HepG2 (cell line): Measurements from ENCODE around the gene RAPGEF5. TPM values are rescaled to one million over a fixed set of nuclear protein-coding genes. Genes with fewer than 3 reads are reported as not detected.

Source experiments
- ASH2L ChIP-seq: fragments of 300-600, 200-600 bp; sonication (generic); IDR thresholded peaks from 2 replicates; pipeline ENCODE4 v1.7.0; 2017; ENCODE audit warnings: low read depth, mild to moderate bottlenecking, moderate library complexity, mixed read lengths, low read length; ENCODE audit not compliant: insufficient read length
- CAMTA2 ChIP-seq: sonication (generic); formaldehyde crosslinking; IDR thresholded peaks from 2 replicates; pipeline ENCODE4 v1.4.0; 2020; ENCODE audit warnings: mild to moderate bottlenecking, missing genetic modification reagents, borderline replicate concordance
- CCAR2 ChIP-seq: fragments of 200-400 bp; formaldehyde crosslinking; optimal IDR thresholded peaks from 2 replicates; pipeline ENCODE3; 2018; ENCODE audit warnings: low read depth, mild to moderate bottlenecking, low read length, moderate library complexity
- CREM ChIP-seq, 2 experiments: sonication (generic) in 1 of 2; formaldehyde crosslinking in 1 of 2; IDR thresholded peaks; 2 replicates each; pipeline versions ENCODE4 v1.4.0 to v1.6.1; 2016 to 2020; ENCODE audit warnings: antibody characterized with exemption in 1 of 2, mild to moderate bottlenecking in 1 of 2, missing genetic modification reagents in 1 of 2
- CTCF ChIP-seq: sonication (generic); formaldehyde crosslinking; IDR thresholded peaks from 2 replicates; pipeline ENCODE4 v1.5.0; 2020; ENCODE audit warnings: mild to moderate bottlenecking, missing genetic modification reagents, moderate library complexity
- FOXA1 ChIP-seq, 2 experiments: fragments of 450-650 bp in 1 of 2; sonication (generic) in 1 of 2; formaldehyde crosslinking in 1 of 2; IDR thresholded peaks; 2 replicates each; pipeline versions ENCODE4 v1.4.0 to v1.6.1; 2016 to 2020; ENCODE audit warnings: missing genetic modification reagents in 1 of 2
- FOXJ3 ChIP-seq: sonication (generic); formaldehyde crosslinking; IDR thresholded peaks from 2 replicates; pipeline ENCODE4 v1.4.0; 2020; ENCODE audit warnings: missing genetic modification reagents, mild to moderate bottlenecking, borderline replicate concordance
- HMGA1 ChIP-seq: sonication (generic); formaldehyde crosslinking; conservative IDR thresholded peaks from 2 replicates; pipeline ENCODE4 v1.4.0; 2020; ENCODE audit warnings: missing genetic modification reagents
- KMT2B ChIP-seq: IDR thresholded peaks from 2 replicates; pipeline ENCODE4 v1.6.1; 2016; ENCODE audit warnings: missing genetic modification reagents, missing compliant biosample characterization
- MTERF4 ChIP-seq: sonication (generic); formaldehyde crosslinking; IDR thresholded peaks from 2 replicates; pipeline ENCODE4 v1.8.0; 2023; ENCODE audit warnings: mild to moderate bottlenecking, missing genetic modification reagents
- PAF1 ChIP-seq: IDR thresholded peaks from 2 replicates; pipeline ENCODE4 v1.6.1; 2016; ENCODE audit warnings: missing genetic modification reagents, missing compliant biosample characterization
- SAP130 ChIP-seq: IDR thresholded peaks from 2 replicates; pipeline ENCODE4 v1.6.1; 2016; ENCODE audit warnings: low read depth
- SIN3A ChIP-seq: IDR thresholded peaks from 2 replicates; pipeline ENCODE4 v1.6.1; 2011; ENCODE audit warnings: low read depth, mild to moderate bottlenecking, control low read depth, low read length, borderline replicate concordance
- SMC3 ChIP-seq: IDR thresholded peaks from 2 replicates; pipeline ENCODE4 v1.6.1; 2011; ENCODE audit warnings: low read length, improper control_type of control experiment
- SNAI1 ChIP-seq: sonication (generic); formaldehyde crosslinking; IDR thresholded peaks from 2 replicates; pipeline ENCODE4 v1.5.0; 2020; ENCODE audit warnings: mild to moderate bottlenecking, missing genetic modification reagents, borderline replicate concordance
- STAG1 ChIP-seq: sonication (generic); formaldehyde crosslinking; IDR thresholded peaks from 2 replicates; pipeline ENCODE4 v1.4.0; 2020; ENCODE audit warnings: missing genetic modification reagents
- TEAD3 ChIP-seq: optimal IDR thresholded peaks from 2 replicates; pipeline ENCODE3; 2016; ENCODE audit warnings: borderline replicate concordance
- YEATS2 ChIP-seq: sonication (generic); formaldehyde crosslinking; IDR thresholded peaks from 2 replicates; pipeline ENCODE4 v1.4.0; 2020; ENCODE audit warnings: missing genetic modification reagents, borderline replicate concordance
- ZKSCAN1 ChIP-seq: fragments of 150-350 bp; IDR thresholded peaks from 2 replicates; pipeline ENCODE4 v1.6.1; 2014; ENCODE audit warnings: low read length
- ZNF282 ChIP-seq: fragments of 450-650 bp; IDR thresholded peaks from 2 replicates; pipeline ENCODE4 v1.6.1; 2018; ENCODE audit not compliant: partially characterized antibody
- ZNF564 ChIP-seq: sonication (generic); formaldehyde crosslinking; IDR thresholded peaks from 2 replicates; pipeline ENCODE4 v1.8.1; 2023; ENCODE audit warnings: mild to moderate bottlenecking, missing genetic modification reagents
- ZNF609 ChIP-seq: sonication (generic); formaldehyde crosslinking; IDR thresholded peaks from 2 replicates; pipeline ENCODE4 v1.4.0; 2020; ENCODE audit warnings: mild to moderate bottlenecking, missing genetic modification reagents, borderline replicate concordance
- ZNF841 ChIP-seq: sonication (generic); formaldehyde crosslinking; IDR thresholded peaks from 2 replicates; pipeline ENCODE4 v1.8.1; 2023; ENCODE audit warnings: missing genetic modification reagents, borderline replicate concordance
- ZNF891 ChIP-seq: sonication (generic); formaldehyde crosslinking; IDR thresholded peaks from 2 replicates; pipeline ENCODE4 v1.5.0; 2020; ENCODE audit warnings: mild to moderate bottlenecking, missing genetic modification reagents
- polyA plus RNA-seq, 8 experiments: library from polyadenylated mRNA; depleted of rRNA in 3 of 8; stranded (reverse) in 7 of 8; unstranded in 1 of 8; fragments of >200 nt; fragmentation: Illumina TruSeq in 4 of 8; extraction: Trizol in 4 of 8; gene quantifications; 2 replicates each; pipeline versions ENCODE4 v1.2.1 to v1.2.3, GENCODE V29; 2011 to 2016; ENCODE audit warnings: low read depth in 4 of 8, missing spikeins in 1 of 8, mixed read lengths in 1 of 8; ENCODE audit not compliant: insufficient read depth in 1 of 8
- total RNA-seq, 5 experiments: library from RNA; depleted of rRNA; stranded (reverse); fragments of >200 nt; fragmentation: Illumina TruSeq; extraction: Trizol; gene quantifications; 2 replicates each; pipeline ENCODE4 v1.2.3, GENCODE V29; 2016; ENCODE audit warnings: low read depth in 1 of 5

The RAPGEF5 gene
- total and polyA plus RNA-seq, 2 of the 13 experiments (the other 11 are each of a cell fraction or from before 2014, with no cell fraction given) = 17.1 to 23.4 TPM

GRCh38 chr7:22110227-22110839 is 246.6 kb downstream of the RAPGEF5 start (continued):
- no peak for TF ChIP-seq SNAI1 (CRISPR knock-in tag)
- peak; percentile 75 for TF ChIP-seq SMC3
- TF ChIP-seq SIN3A = no peak
- no peak for TF ChIP-seq HMGA1 (CRISPR knock-in tag)
- TF ChIP-seq FOXA1 (IDR thresholded peaks at IDR 0.05) = no peak
- TF ChIP-seq FOXA1 (CRISPR knock-in tag; IDR thresholded peaks at IDR 0.05) = 0 out of 2 replicates have a peak, but pooled peaks have one; percentile 23
- peak; percentile 37 for TF ChIP-seq TEAD3 (CRISPR knock-in tag)
- no peak for TF ChIP-seq ZNF609 (CRISPR knock-in tag)
- TF ChIP-seq ZNF891 (CRISPR knock-in tag) = no peak
- no peak for TF ChIP-seq ZNF282
- no peak for TF ChIP-seq CAMTA2
- 0 out of 2 replicates have a peak, but pooled peaks have one; percentile 16 for TF ChIP-seq SAP130 (CRISPR knock-in tag)
- TF ChIP-seq FOXJ3 = no peak
- no peak for TF ChIP-seq ZNF841 (CRISPR knock-in tag)
- peak; percentile 97 for TF ChIP-seq STAG1
- no peak for TF ChIP-seq CCAR2
- TF ChIP-seq PAF1 (CRISPR knock-in tag) = no peak
- peak; percentile 12 for TF ChIP-seq ASH2L
- TF ChIP-seq ZNF564 (CRISPR knock-in tag) = no peak
- TF ChIP-seq KMT2B = no peak
- no peak for TF ChIP-seq MTERF4 (CRISPR knock-in tag)
- TF ChIP-seq YEATS2 (CRISPR knock-in tag) = no peak
- TF ChIP-seq CREM (IDR thresholded peaks at IDR 0.05) = no peak
- no peak for TF ChIP-seq CREM (CRISPR knock-in tag; IDR thresholded peaks at IDR 0.05)
- peak; percentile 81 for TF ChIP-seq CTCF (CRISPR knock-in tag)
- no peak for TF ChIP-seq ZKSCAN1
